HG02759 (cell line): ENCODE data around the gene TFEB.
A peak's percentile ranks its signal among the peaks of the same experiment; 100 is the strongest.

Experiments used
- ATAC-seq: cut with Tn5 transposase; IDR thresholded peaks from one replicate; pipeline ENCODE4 v1.9.1; 2021; ENCODE audit warnings: mild to moderate bottlenecking, moderate library complexity; ENCODE audit not compliant: unreplicated experiment

TFEB gene

DNA sequence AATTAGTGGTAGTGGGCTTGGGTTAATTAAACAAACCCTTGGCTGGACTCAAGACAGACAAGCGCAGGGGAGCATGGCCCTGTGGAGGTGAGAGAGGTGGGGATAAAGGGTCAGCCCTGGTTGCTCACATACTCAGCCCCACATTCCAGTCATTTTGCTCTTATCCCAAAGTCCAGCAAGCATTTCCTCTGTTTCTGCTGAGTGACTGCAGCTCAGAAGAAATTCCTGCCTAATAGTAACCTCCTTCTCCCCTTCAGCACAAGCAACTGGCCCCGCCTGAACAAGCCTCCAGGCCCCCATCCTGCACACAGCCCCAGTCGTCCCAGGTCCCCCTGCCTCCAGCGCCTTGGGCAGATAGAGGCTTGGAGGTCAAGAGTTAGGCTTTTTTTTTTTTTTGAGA is 3.6 kb upstream of the TFEB start:
- ATAC-seq, result no peak

DNA sequence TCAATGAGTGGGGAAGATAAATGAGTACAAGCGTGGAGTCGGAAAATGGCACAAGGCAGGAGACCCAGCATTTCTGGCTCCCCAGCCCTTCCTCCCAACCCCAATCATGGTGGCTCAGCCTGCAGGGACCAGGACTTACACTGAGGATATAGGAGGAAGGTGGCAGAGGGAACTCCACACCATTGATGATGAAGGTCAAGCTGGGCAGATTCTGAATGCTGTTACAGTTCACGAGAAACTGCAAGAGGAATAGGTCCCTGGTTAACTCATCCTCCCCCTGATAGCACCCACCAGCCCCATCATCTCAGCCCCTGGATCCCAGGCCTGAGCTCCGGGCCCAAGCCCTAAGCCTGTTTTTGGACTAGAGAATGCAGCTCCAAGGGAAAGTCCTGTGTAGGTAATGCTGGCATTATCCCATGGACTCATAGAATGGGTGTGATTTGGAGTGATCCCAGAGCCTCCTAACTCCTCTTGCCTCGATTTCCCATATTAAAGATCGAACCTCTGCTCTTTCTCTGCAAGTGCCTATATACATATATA is 2.3 kb upstream of the TFEB start:
- no peak for ATAC-seq

DNA sequence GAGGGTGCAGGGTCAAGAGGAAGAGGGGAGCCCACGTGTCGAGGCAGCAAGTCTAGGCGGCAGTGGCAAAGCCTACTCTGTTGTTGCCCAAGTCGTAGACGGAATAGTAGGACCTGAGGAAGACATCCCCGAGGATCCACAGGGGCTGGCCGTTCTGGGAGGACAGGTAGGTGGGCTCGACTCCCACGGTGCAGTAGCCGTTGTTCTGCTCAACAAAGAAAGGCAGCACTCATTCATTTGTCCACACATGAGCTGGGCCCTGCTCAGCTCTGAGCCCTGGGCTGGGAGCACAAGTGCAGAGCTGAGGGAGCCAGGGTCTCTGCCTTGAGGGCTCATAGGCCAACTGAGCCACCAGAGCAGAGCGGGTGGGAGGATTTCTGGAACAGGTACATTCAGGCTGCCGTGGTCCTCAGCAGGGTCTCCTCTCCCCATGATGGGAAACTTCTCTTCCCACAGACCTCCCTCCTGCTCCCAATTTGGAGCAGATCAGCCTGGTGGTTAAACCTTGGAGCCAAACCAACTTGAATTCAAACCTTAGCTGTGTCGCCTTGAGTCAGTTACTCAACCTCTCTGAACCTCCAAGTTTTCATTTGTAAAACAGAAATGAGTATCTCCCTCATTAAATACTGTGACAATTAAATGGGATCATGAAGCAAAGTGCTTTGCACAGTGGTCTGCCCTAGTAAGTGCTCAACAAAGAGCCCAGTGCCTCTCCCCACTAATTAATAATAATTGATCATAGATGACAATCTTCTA is 1.6 kb upstream of the TFEB start:
- ATAC-seq, result no peak

DNA sequence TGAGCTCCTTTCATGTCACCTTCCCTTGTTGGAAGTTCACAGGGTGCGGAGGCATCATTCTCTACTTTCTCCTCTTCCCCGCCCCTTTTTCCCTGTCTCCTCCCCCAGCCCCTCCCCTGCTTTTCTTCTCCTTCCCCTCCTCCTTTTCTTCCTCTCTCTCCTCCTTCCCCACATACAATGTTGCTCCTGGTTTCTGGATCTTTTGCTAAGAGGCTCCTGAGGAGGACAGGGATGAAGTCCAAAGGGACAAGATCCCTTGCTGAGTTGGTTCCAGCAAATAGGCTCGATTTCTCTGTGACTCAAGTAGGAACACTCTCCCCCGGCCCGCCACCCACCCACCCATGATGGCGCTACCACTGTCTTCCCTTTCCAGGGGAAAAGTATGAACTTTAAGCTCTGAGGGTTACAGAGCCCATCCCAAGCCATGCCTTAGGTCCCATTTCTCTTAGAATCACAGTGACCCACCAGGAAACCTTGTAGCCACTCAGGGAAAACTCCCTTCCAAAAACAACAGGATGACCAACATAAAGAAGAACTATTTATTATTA is 852 bp upstream of the TFEB start:
- ATAC-seq, result no peak

DNA sequence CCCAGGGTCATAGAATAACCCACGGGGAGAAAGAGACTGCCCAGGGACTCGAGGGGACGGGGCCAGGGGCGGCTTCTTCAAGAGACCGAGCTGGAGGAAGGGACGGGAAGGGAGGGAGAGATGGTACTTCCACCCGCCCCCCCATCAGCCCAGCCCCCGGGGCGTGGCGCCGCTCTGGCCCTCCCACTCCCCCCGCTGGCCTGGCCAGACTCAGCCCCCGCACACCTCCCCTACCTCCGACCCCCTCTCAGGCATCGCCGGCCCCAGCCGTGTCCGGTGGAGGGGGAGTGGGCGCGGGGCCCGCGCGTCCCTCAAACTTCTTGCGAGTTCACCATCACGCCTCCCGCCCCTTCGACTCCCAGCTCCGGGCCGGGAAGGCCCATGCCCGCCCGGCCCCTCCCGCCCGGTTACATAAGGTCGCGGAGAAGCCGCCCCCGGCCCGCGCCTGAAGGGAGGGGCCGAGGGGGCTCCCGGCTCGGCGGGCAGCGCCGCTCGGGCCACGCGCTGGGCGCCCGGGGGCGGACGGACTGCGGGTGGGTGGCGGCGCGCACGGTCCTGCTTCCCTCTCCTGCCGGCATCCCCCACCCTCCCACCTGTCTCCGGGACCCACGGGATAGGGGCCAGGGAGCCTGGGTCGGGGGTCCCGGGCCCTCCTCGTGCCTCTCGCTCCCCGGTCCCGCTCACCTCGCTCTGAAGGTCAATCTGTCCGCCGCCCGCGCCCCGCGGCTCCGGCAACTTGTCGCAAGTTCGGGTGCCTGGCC is 562 bp downstream of the TFEB start:
- peak; percentile 23 for ATAC-seq

DNA sequence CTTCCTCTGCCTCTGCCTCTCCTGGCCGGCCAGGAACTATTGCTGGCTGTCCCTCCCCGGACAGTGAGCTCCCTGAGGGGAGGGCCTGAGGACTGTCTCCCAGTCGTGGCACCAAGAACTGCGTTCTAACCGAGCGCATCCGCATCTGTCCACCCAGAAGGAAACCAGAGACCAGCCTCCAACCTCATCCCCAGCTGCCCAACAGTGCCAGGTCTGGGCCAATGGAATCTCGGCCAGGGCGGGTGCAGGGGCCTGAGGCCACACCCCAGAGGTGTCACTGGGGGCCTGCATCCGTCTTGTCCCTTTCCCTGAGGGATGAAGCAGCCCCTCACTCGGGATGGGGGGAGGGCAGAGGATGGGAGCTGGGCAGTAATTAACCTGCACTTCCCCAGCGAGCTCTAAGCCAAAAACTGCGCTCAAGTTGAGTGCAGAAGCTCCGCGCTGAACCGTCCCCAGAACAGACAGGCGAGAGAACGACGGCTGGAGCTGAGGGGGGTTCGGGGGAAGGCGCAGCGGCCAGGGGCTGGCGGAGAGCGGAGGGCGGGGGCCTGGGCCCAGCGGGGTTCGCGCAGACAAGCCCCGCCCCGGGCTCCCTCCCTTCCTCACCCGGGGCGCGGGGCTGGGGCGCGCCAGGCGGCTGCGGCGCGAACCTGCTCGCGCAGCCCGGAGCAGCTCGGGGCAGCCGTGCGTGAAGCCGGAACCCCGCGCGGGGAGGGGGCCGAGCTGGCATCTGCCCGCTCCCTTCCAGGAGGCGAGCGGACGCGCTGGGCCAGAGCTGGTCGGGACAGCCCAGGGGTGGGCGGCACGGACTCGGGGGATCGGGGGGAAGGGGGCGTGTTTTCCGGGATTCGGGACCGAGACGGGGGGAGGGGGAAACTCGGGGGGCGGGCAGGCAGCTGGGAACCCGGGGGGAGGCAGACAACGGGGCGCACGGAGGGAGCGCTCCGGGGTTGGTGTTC is 1.4 kb downstream of the TFEB start:
- ATAC-seq, result peak; percentile 55

DNA sequence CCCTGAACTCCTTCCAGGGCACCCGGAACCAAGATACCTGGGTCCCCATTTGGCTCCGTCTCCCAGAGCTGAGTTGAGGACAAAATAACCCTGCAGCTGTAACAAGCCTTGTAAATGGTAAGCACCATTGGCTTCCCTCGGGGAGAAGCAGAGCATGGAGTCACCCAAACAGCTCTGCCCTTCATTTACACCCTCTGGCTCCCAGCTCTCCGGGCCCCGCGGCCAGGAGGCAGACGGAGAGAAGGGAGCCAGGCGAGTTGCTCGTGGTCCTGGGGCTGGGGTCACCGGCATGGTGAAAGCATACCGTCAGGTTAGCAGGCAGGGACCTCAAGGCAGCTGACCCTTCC is 2.1 kb downstream of the TFEB start:
- no peak for ATAC-seq

DNA sequence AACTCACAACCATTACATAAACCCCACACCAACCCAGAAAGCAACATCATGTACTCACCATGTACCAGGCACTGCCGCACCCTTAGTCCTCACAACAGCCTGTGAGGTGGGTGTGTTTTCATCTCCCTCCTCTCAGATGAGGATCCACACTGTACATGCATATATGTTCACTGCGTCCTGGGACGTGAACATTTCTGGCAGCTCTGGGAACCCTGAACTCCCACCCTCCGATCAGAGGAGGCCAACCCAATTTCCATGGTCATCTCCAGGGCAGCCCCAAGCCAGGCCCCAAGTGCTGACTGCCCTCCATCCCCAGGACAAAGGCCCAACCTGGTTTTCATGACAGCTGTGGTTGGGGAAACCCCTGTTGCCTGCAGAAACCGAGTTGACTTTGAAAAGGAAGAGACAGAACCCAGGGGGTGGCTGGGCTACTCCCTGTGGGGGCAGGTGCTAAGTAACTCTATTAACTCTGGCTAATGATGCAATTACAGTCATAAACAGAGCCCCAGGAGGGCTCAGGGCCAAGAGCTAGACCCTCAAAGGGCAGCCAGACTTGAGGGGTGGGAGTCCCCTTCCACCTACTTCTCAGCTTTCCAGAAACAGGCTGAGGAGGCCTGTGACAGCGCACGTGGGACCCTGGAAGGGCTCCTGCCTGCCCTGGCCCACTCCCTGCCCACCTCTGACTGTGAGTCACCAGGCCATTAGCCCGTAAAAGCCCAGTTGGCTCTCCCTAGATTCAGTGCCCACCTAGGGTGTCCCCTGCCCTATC is 2.6 kb downstream of the TFEB start:
- peak; percentile 38 for ATAC-seq

DNA sequence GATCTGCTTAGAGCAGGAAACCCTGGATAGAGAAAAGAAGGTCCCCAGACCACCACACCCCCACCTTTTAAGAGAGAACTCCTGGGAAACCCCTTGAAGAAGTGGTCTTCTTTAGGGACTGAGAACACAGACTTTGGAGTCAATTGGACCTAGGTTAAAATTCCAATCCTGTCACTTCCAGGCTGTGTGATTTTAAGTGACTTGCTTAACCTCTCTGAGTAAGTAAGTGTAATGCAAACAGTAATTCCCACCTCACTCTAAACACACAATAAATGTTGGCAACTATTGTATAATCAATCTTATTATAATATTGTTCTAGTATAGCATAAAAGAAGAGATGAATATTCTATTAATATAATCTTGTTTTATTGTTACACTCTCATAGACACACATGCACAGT is 3.3 kb downstream of the TFEB start:
- ATAC-seq, result no peak

DNA sequence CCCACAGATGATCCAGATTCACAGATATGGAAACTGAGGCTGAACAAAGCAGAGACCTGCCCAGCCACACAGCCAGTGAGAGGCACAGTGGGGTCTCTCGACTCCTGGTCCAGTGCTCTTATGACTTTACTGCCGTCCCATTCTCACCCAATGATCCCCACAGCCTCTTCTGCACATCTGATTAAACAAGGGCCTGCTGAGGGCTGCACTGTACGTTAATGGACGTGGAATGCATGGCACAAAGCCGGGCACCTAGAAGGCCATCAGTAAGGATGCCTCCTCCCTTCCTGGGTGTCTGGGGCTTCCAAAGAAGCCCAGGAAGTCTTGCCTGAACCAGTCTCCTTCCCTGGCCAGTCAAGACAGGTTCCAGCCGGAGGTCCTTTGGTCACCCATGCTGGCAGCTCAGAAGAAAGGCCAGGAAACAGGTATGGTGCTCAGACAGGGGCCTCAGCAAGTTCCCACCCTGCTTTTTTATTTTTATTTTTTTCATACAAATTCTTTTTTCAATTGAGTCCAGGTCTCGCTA is 3.8 kb downstream of the TFEB start:
- no peak for ATAC-seq

DNA sequence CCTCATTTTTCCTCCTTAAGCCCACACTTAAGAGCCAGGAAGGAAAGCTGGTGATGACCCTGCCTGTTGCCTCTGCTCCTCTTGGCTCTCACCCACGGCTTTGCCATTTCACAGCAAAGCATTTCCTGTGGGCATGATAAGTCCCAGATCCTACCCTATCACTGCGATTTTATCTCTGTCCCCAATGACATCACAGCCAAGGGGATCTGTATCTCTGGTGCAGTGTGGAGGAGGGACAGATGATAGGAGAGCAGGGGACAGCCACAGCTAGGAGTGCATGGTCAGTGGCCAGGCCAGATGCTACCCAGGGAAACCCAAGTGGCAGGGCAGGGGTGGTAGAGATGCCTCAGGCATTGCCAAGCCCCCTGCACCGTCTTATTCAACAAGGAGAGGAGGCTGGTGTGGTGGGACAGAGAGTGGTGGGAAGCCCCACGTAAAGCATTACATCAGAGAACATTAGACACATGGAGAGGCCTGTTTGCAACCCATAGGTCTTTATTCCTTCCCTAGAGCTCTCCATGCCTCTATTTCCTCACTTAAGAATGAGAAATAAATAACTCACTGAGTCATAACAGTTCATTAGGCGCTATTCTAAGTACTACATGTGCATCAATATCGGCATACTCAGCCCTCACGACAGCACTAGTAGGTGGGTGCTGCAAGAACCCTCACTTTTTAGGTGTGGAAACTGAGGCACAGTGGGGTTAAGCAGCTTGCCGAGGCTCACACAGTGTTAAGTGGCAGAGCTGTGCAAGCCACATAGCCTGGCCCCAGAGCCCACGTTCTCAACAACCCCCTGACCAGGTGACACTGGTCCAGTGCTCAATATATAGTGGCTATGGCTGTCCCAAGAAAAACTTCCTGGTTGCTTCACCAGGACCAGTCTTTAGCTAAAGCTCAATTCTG is 4.6 kb downstream of the TFEB start:
- no peak for ATAC-seq

DNA sequence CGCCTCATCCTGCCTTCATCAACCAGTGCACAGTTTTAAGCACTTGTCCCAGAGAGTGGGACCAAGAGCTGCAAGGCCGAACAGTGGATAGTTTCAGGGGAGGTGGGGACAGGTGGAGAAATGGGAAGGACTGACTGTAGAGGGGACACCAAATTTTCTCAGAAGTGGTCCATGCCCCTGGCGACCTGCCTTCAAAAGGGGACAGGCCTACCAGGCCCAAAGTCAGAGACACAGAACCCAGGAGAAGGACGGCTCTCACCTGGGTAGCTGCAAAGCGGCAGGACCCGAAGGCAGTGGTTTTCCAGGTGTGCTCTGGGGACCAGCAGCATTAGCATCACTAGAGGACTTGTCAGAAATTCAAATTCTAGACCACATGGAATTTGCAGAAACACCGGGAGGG is 5.8 kb downstream of the TFEB start:
- ATAC-seq, result no peak

DNA sequence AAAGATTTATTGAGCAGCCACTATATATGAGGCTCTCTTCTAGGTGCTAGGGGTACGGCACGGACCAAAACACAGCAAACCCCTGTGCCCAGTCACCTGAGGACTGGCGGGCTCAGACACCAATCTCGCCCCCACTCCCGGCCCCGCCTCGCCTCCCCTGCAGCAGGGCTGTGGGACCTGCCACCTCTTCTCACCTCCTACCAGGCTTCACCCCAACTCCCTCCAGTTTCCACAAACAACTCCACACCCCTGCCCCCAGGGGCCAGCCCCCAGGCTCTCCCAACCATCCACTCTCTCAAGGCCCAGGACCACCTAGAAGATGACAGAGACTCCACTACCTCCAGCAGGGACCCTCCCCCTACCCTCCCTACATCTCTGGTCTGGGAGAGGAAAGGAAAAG is 6.5 kb downstream of the TFEB start:
- no peak for ATAC-seq

DNA sequence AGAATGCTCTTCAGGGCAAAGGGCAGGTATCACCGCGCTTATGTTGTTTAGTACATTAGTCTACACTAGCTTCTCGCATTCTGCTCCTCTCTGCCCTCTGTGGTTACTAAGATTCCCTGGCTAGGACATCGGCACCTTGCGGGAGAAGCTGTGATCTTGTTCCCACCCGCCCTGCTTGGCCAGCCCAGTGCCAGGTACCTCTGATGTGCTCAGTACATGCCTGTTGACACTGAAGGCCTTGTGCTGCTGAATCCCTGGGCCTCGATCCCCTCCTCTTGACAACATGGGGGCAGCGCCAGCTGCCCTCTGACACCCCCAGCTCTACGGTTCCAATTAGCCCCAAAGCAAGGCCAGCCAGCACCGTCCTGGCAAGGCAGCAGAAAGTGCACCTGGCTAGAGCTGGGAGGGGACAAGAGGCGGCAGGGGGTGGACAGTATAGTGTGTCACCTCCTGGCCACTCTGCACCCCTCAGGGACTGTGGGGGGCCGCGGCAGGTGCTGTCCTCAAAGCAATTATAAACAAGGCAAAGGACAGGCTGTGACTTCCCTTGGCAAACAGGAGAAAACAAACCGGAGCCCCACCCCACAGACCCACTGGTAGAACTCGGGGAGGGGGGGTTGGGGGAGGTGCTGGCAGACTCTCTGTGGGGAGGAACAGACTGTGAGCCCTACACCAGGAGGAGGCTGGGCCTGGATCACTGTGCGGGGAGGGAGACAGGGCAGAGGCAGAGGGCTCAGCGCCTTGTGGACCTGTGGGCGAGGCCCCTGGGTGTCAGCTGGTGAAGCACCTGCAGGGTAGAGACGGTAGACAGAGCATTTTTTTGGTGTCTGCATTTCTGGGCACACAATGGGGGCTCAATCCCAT is 7.1 kb downstream of the TFEB start:
- ATAC-seq, result no peak

DNA sequence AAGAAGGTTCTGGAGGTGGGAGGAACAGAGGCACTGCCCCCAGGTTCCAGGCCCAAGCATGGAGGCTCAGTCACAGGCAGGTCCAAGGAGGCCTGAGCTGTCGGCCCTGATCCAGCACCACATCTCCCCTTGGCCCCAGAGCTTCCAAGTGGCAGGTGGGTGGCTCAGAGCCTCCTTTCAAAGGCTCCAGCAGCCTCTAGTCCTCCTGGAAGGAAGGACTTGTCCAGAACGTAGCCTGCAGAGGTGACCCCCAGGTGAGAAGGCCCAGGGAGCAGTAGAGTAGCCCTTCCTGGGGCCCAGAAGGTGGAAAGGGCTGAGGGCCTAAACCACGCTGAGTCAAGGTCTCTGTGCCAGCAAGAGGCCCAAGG is 7.7 kb downstream of the TFEB start:
- no peak for ATAC-seq

DNA sequence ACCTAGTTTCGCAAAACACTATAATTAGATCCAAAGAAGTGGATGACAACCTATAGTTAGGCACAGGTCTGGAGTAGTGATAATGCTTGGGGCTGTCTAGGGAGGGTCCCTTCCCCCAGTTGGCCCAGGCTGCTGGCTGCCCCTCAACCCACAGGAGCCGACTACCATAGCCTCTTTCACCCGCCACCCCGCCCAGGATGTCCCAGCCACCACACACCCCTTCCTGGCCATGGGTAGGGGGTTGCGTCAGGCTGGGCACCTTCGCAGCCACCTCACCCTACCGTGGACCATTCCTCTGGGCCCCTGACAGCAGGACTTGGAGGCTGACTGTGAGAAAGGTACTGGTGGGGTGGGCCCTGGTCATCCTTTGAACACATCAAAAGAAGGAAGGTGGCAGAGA is 8.5 kb downstream of the TFEB start:
- no peak for ATAC-seq

DNA sequence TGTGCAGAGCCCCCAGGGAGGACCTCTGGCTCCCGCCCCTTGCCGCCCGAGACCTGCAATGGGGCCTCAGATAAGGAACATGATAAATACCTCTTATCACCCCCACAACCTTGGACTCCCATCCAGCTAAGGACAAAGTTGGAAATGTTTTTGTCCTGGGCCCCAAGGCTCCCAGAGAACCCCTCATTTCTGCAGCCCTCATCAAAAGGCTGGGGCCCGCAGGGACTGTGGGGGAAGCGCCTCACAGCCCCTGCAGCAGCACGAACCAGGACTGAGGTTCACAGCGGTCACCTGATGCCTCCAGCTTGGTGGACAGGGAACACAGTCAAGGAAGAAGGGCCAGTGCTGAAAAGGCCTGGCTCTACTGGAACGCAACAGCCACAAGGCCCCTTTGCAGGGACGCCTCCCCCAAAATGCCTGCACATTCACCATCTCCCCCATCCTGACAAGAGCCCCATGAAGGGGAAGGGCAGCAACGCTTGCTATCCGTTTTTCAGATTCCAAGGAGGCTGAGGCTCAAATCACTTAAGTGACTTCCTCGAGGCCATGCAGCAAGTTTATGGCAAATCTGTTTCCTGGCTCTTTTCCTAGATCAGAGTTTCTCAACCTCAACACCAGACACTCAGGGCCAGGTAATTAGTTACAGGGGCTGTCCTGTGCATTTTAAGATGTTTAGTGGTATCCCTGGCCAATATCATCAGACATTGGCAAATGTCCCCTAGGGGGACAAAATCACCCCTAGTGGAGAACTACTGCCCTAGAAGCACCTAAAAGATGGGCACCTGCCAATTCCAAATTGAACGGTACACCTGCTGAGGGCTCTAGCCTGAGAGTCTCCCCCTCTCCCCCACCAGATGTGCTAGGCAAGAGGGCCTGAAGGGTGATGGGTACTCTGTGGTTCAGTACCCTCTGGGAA is 10.6 kb downstream of the TFEB start:
- no peak for ATAC-seq
